PC-3 (cell line): ENCODE results near the gene SHQ1. TPM values are rescaled to one million over a fixed set of nuclear protein-coding genes. Genes with fewer than 3 reads are reported as not detected.

Source experiments
- ATAC-seq: fragments of 200-7000 bp; cut with Tn5 transposase; 2 replicates; pipeline ENCODE4 v1.9.1; 2020; ENCODE audit warnings: mild to moderate bottlenecking, moderate library complexity
- Bru-seq: library from RNA; stranded (reverse); fragments of 400-500 nt; gene quantifications from one replicate; lab custom pipeline; 2021; lab: Mats Ljungman, UMichigan
- BruChase-seq, 2 experiments: library from RNA; stranded (reverse); fragments of 400-500 nt; gene quantifications; one replicate each; lab custom pipeline; 2021; lab: Mats Ljungman, UMichigan
- BruUV-seq: library from RNA; stranded (reverse); fragments of 400-500 nt; replicated peaks from 2 replicates; lab custom pipeline; 2021; lab: Mats Ljungman, UMichigan
- CTCF ChIA-PET: fragments of 300-600 bp; sonication (Branson Sonifier 250); formaldehyde crosslinking; loops from one replicate; lab custom pipeline; 2022; ENCODE audit warnings: antibody characterized with exemption; lab: Charles Lee
- POLR2A ChIA-PET: fragments of 300-600 bp; sonication (Branson Sonifier 250); formaldehyde crosslinking; loops from one replicate; lab custom pipeline; 2022; ENCODE audit warnings: antibody characterized with exemption; ENCODE audit not compliant: unreplicated experiment; lab: Charles Lee
- DNase-seq: peaks from one replicate; pipeline ENCODE4 v3.0.0-alpha.2; 2015
- H2AFZ ChIP-seq: fragments of 300-600 bp; sonication (generic); 2 replicates; pipeline ENCODE4 v1.6.0; 2016; ENCODE audit warnings: antibody characterized with exemption, low read length
- H3F3A ChIP-seq: fragments of 300-600 bp; sonication (generic); one replicate; pipeline ENCODE4 v1.6.0; 2017; ENCODE audit warnings: antibody characterized with exemption, low read length, control low read depth, mild to moderate bottlenecking; ENCODE audit not compliant: unreplicated experiment
- H3K27ac ChIP-seq: fragments of 300-600 bp; sonication (generic); 2 replicates; pipeline ENCODE4 v1.5.1; 2016; ENCODE audit warnings: mild to moderate bottlenecking, low read length
- H3K27me3 ChIP-seq: fragments of 300-600 bp; sonication (generic); 2 replicates; pipeline ENCODE4 v1.6.1; 2016; ENCODE audit warnings: low read length, mixed read lengths
- H3K36me3 ChIP-seq: fragments of 300-600 bp; sonication (generic); 2 replicates; pipeline ENCODE4 v1.6.1; 2016; ENCODE audit warnings: low read depth, mixed run types, low read length, mixed read lengths
- H3K4me1 ChIP-seq: fragments of 300-600 bp; sonication (generic); 2 replicates; pipeline ENCODE4 v1.5.1; 2016; ENCODE audit warnings: low read length; ENCODE audit not compliant: insufficient read depth
- H3K4me2 ChIP-seq: fragments of 300-600 bp; sonication (generic); 2 replicates; pipeline ENCODE4 v1.6.0; 2016; ENCODE audit warnings: low read length
- H3K4me3 ChIP-seq: fragments of 300-600 bp; sonication (generic); 2 replicates; pipeline ENCODE4 v1.5.1; 2016; ENCODE audit warnings: mild to moderate bottlenecking, low read length, mixed read lengths
- H3K79me2 ChIP-seq: fragments of 300-600 bp; sonication (generic); 2 replicates; pipeline ENCODE4 v1.6.1; 2017; ENCODE audit warnings: low read length, mixed read lengths
- H3K9ac ChIP-seq: fragments of 300-600 bp; sonication (generic); 2 replicates; pipeline ENCODE4 v1.6.0; 2016; ENCODE audit warnings: mild to moderate bottlenecking, low read length
- H3K9me2 ChIP-seq: fragments of 300-600 bp; sonication (generic); replicated peaks from 2 replicates; pipeline ENCODE4 v1.6.1; 2016; ENCODE audit warnings: mixed run types, low read length, mixed read lengths
- H3K9me3 ChIP-seq: fragments of 300-600 bp; sonication (generic); 2 replicates; pipeline ENCODE4 v1.6.1; 2016; ENCODE audit warnings: low read length, mixed read lengths
- H4K20me1 ChIP-seq: fragments of 300-600 bp; sonication (generic); 2 replicates; pipeline ENCODE4 v1.6.1; 2016; ENCODE audit warnings: low read length, mixed read lengths
- CTCF ChIP-seq: fragments of 300-600 bp; sonication (generic); conservative IDR thresholded peaks from 2 replicates; pipeline ENCODE4 v1.5.1; 2017; ENCODE audit warnings: antibody characterized with exemption, low read depth, mild to moderate bottlenecking, low read length
- EZH2 ChIP-seq: fragments of 300-600 bp; sonication (generic); IDR thresholded peaks from one replicate; pipeline ENCODE4 v1.6.1; 2017; ENCODE audit warnings: antibody characterized with exemption, mild to moderate bottlenecking, low read length; ENCODE audit not compliant: unreplicated experiment
- EZH2phosphoT487 ChIP-seq: fragments of 300-600 bp; sonication (generic); IDR thresholded peaks from 2 replicates; pipeline ENCODE4 v1.6.1; 2018; ENCODE audit warnings: mild to moderate bottlenecking, antibody characterized with exemption, low read length, borderline replicate concordance
- intact Hi-C: fragments of 100-400 bp; cut with micrococcal nuclease; formaldehyde crosslinking; loops from 2 replicates; pipeline ENCODE4 v1.9.0; 2023
- long read RNA-seq: library from polyadenylated mRNA; unstranded; transcript quantifications from one replicate; pipeline ENCODE4 v2.0.0, GENCODE V29; 2021; ENCODE audit not compliant: unreplicated experiment
- total RNA-seq: library from RNA; depleted of rRNA; stranded (reverse); fragments of >200 nt; gene quantifications from 2 replicates; pipeline ENCODE4 v1.2.3, GENCODE V29; 2014; rRNA removed

The SHQ1 gene
- total RNA-seq, result 16.6 and 19.6 TPM in 2 replicates
- Bru-seq, nascent RNA, result percentile 69 among the genes with signal in this experiment
- percentile 66 among the genes with signal in this experiment for BruChase-seq, experiment 1, labeled RNA remaining after a 6-hour chase
- BruChase-seq, experiment 2, labeled RNA remaining after a 2-hour chase, result percentile 72 among the genes with signal in this experiment
- long read RNA-seq, transcript SHQ1-201 (11 exons, 2,879 nt), result major isoform, 46 of 65 reads
- long read RNA-seq, partial matches to known transcripts, result 3 of 65 reads
- long read RNA-seq, other reads (novel, unspliced or antisense), result 14 of 65 reads

GRCh38 chr3:72847751-72848702, at the start of gene SHQ1:
Gene SHQ1 (minus strand): TSS chr3:72848445. CDS start chr3:72848340, 105 bp downstream.
- Histone ChIP-seq H4K20me1 (0 out of 2 replicates have a peak, but pooled peaks cover 6% of the 10 kb centered on the region), H3K4me3 (peak within 1 kb of the TSS; percentile 93), H3K4me2 (peak within 1 kb of the TSS; percentile 92), H2AFZ (peak within 1 kb of the TSS; percentile 99), H3K27ac (peak within 1 kb of the TSS; percentile 18; the same call in 1 of the 2 replicates), H3K27me3 (no peaks in the 10 kb centered on the region), H3K36me3 (peaks cover 6% of the 10 kb centered on the region; the same call in 1 of the 2 replicates), H3K9me2 (no peaks in the 10 kb centered on the region), H3K9ac (peak within 1 kb of the TSS; percentile 82), H3K79me2 (peaks cover 51% of the 10 kb centered on the region), H3K9me3 (no peaks in the 10 kb centered on the region), H3K4me1 (peaks cover 28% of the 10 kb centered on the region), H3F3A (no peaks in the 10 kb centered on the region)
- POLR2A ChIA-PET, result no interaction called here
- peak; percentile 98 for DNase-seq
- TF ChIP-seq EZH2 (no peak), CTCF (no peak), EZH2phosphoT487 (no peak)
- CTCF ChIA-PET, result no interaction called here
- intact Hi-C loops, result loop anchor here (5.0 kb wide), 1 partner anchor 149 kb away; the partner anchor contains the start of gene PPP4R2
- peak; percentile 93 for ATAC-seq
- TSS peak; percentile 64 for BruUV-seq

DNA sequence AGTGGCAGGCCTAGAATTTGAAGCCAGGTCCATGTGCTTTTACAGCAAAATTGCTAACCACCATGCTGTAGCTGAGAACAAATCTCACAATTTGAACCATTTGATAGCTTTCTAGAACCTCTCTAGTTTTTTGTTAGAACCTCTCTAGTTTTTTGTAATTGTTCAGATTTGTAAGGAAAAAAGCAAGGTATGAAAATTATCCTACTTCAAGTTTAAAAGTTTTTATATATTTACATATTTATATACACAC, 49.4 kb upstream of the SHQ1 start:
- no peaks in the 10 kb centered on the region for H3K9me2 ChIP-seq
- H3K79me2 ChIP-seq, result no peaks in the 10 kb centered on the region
- no peak overlapping the region for H3K4me3 ChIP-seq
- POLR2A ChIA-PET, result no interaction called here
- H3K36me3 ChIP-seq, result no peaks in the 10 kb centered on the region
- no peak overlapping the region for H3K4me2 ChIP-seq
- intact Hi-C loops, result no loop called here
- no peaks in the 10 kb centered on the region for H3K27me3 ChIP-seq
- H3K27ac ChIP-seq, result no peak overlapping the region
- DNase-seq (no peak), ATAC-seq (no peak)
- BruUV-seq, result no TSS peak
- CTCF ChIA-PET, result no interaction called here
- TF ChIP-seq EZH2, result no peak
- TF ChIP-seq CTCF, result no peak
- TF ChIP-seq EZH2phosphoT487, result no peak
- no peaks in the 10 kb centered on the region for H3F3A ChIP-seq
- H3K9me3 ChIP-seq, result no peaks in the 10 kb centered on the region
- peaks cover 4% of the 10 kb centered on the region for H3K4me1 ChIP-seq
- H4K20me1 ChIP-seq, result no peaks in the 10 kb centered on the region
- H2AFZ ChIP-seq, result no peak overlapping the region
- H3K9ac ChIP-seq, result no peak overlapping the region
